Body of pancreas (tissue), 4 donors: ENCODE results near the gene CCDC51. TPM values are rescaled to one million over a fixed set of nuclear protein-coding genes. Genes with fewer than 3 reads are reported as not detected.

Experiments used
- ATAC-seq: fragments of 150-250 bp; one replicate; pipeline ENCODE4 v1.9.1; 2016
- DNase-seq, 4 donors: peaks; one replicate each; pipeline ENCODE4 v3.0.0-alpha.2; 2019
- H3K27ac ChIP-seq, 4 donors: fragments of 200-600 bp; sonication (generic); 1 replicate in 3 of 4; 2 replicates in 1 of 4; pipeline versions ENCODE4 v1.5.1 to v1.6.1; 2016 to 2019; ENCODE audit warnings: mild to moderate bottlenecking in 1 of 4, mixed read lengths in 1 of 4, moderate library complexity in 1 of 4
- H3K27me3 ChIP-seq, 2 donors: fragments of 200-600 bp; sonication (generic); one replicate each; pipeline ENCODE4 v1.6.0; 2016; ENCODE audit warnings: mild to moderate bottlenecking in 1 of 2
- H3K36me3 ChIP-seq, 2 donors: fragments of 200-600 bp; sonication (generic); replicated peaks in 1 of 2; 2 replicates each; pipeline ENCODE4 v1.5.1; 2016; ENCODE audit warnings: low read depth in 2 of 2; ENCODE audit not compliant: insufficient read depth in 1 of 2
- H3K4me1 ChIP-seq: fragments of 200-600 bp; sonication (generic); one replicate; pipeline ENCODE4 v1.6.0; 2016
- H3K4me3 ChIP-seq, 2 donors: fragments of 200-600 bp; sonication (generic); 1 replicate in 1 of 2; 2 replicates in 1 of 2; pipeline ENCODE4 v1.5.1; 2016 to 2019
- H3K9me3 ChIP-seq, 3 donors: fragments of 200-600 bp; sonication (generic); 1 replicate in 2 of 3; 2 replicates in 1 of 3; pipeline ENCODE4 v1.5.1; 2016
- CTCF ChIP-seq, 7 experiments: fragments of 450-650 bp in 4 of 7; fragments of 200-600 bp in 3 of 7; sonication (generic) in 3 of 7; IDR thresholded peaks; one replicate each; pipeline ENCODE4 v1.5.1; 2016 to 2019; ENCODE audit warnings: antibody characterized with exemption in 7 of 7
- POLR2A ChIP-seq, 3 donors: fragments of 450-650 bp; IDR thresholded peaks; one replicate each; pipeline ENCODE4 v1.6.1; 2016; ENCODE audit warnings: antibody characterized with exemption in 3 of 3, mild to moderate bottlenecking in 2 of 3
- WGBS, 2 donors: methylation state at CpG; one replicate each; pipeline ENCODE4 v1.1.5; 2017; 5-methylcytosine and 5-hydroxymethylcytosine counted together
- intact Hi-C: fragments of 100-400 bp; cut with DNase I; formaldehyde crosslinking; loops from one replicate; pipeline ENCODE4 v1.15.1; 2023
- total RNA-seq, 2 donors: library from RNA; depleted of rRNA; stranded (reverse); fragments of >200 nt; gene quantifications; one replicate each; pipeline ENCODE4 v1.1.0, GENCODE V29; 2016

The CCDC51 gene
- total RNA-seq, 2 donors from 2014 or later, result 0.33 to 2.6 TPM

GRCh38 chr3:48394391-48394790 is 45.5 kb downstream of the CCDC51 start:
- Histone ChIP-seq H3K4me1 (peaks cover 12% of the 10 kb centered on the region), H3K27ac (no peak overlapping the region), H3K9me3 (no peaks in the 10 kb centered on the region), H3K36me3 (no peaks in the 10 kb centered on the region), H3K4me3 (no peak overlapping the region), H3K27me3 (no peaks in the 10 kb centered on the region)
- ATAC-seq, result no peak
- intact Hi-C loops, result no loop called here
- no peak for TF ChIP-seq CTCF (IDR thresholded peaks at IDR 0.05)
- TF ChIP-seq POLR2A (IDR thresholded peaks at IDR 0.05), result no peak
- no peak for DNase-seq
- WGBS, 2 donors, result 88% methylated on average over 2 of the region's 2 CpGs

- ATAC-seq (no peak), DNase-seq (no peak)
- Histone ChIP-seq H3K27me3 (no peaks in the 10 kb centered on the region), H3K36me3 (no peaks in the 10 kb centered on the region), H3K27ac (no peak overlapping the region), H3K4me1 (peaks cover 5% of the 10 kb centered on the region), H3K9me3 (no peaks in the 10 kb centered on the region), H3K4me3 (no peak overlapping the region)
- 63 to 64% methylated on average over 2 of the region's 2 CpGs for WGBS, 2 donors
- intact Hi-C loops, result no loop called here
- TF ChIP-seq POLR2A (IDR thresholded peaks at IDR 0.05) (no peak), CTCF (IDR thresholded peaks at IDR 0.05) (no peak)
Measured at GRCh38 chr3:48388966-48389365, 51.0 kb downstream of the CCDC51 start.

- ATAC-seq (no peak), DNase-seq (no peak)
- H3K27ac ChIP-seq, result no peak overlapping the region
- intact Hi-C loops, result no loop called here
- H3K9me3 ChIP-seq, result no peaks in the 10 kb centered on the region
- H3K4me3 ChIP-seq, result no peak overlapping the region
- H3K27me3 ChIP-seq, result no peaks in the 10 kb centered on the region
- no peaks in the 10 kb centered on the region for H3K36me3 ChIP-seq
- H3K4me1 ChIP-seq, result peaks cover 5% of the 10 kb centered on the region
- no peak for TF ChIP-seq CTCF (IDR thresholded peaks at IDR 0.05)
- TF ChIP-seq POLR2A (IDR thresholded peaks at IDR 0.05), result no peak
Measured at GRCh38 chr3:48387634-48388033, 52.3 kb downstream of the CCDC51 start.

Other genes starting within 250 kb of the CCDC51 start
- not detected for gene CAMP, start 216.6 kb downstream of the CCDC51 start, total RNA-seq
- 10 to 100 TPM in 1 of 2 donors, 1 to 10 TPM in 1; 8.6 to 40.9 TPM for gene ZNF589, start 199.0 kb downstream of the CCDC51 start, total RNA-seq
- gene NME6, start 138.8 kb downstream of the CCDC51 start, total RNA-seq, result 10 to 100 TPM; 22.1 to 33.9 TPM
- not detected for gene SPINK8, start 106.5 kb downstream of the CCDC51 start, total RNA-seq
- 10 to 100 TPM in 1 of 2 donors, 1 to 10 TPM in 1; 3.4 to 23.7 TPM for gene FBXW12, start 67.9 kb downstream of the CCDC51 start, total RNA-seq
- 100 to 1,000 TPM; 118 to 311 TPM for gene PLXNB1, start 10.0 kb downstream of the CCDC51 start, total RNA-seq
- gene TMA7, start 138 bp upstream of the CCDC51 start, total RNA-seq, result 100 to 1,000 TPM; 113 to 156 TPM
- 1 to 10 TPM; 2.6 to 4.3 TPM for gene ATRIP, start 6.6 kb upstream of the CCDC51 start, total RNA-seq
- gene SHISA5, start 64.1 kb upstream of the CCDC51 start, total RNA-seq, result 10 to 100 TPM; 46.5 to 48.5 TPM
- 10 to 100 TPM in 1 of 2 donors, 1 to 10 TPM in 1; 8.9 to 11.4 TPM for gene PFKFB4, start 116.7 kb upstream of the CCDC51 start, total RNA-seq
- gene UCN2, start 123.7 kb upstream of the CCDC51 start, total RNA-seq, result not detected
- 1 to 10 TPM in 1 of 2 donors, under 1 TPM in 1; 0.52 to 2.3 TPM for gene COL7A1, start 155.2 kb upstream of the CCDC51 start, total RNA-seq
- 100 to 1,000 TPM in 1 of 2 donors, 10 to 100 TPM in 1; 92.9 to 161 TPM for gene UQCRC1, start 169.5 kb upstream of the CCDC51 start, total RNA-seq
- gene TMEM89, start 181.7 kb upstream of the CCDC51 start, total RNA-seq, result not detected
- gene SLC26A6, start 195.3 kb upstream of the CCDC51 start, total RNA-seq, result 10 to 100 TPM; 17.8 to 35.0 TPM
- gene CELSR3, start 222.8 kb upstream of the CCDC51 start, total RNA-seq, result 1 to 10 TPM in 1 of 2 donors, under 1 TPM in 1; 0.66 to 2.6 TPM
- 10 to 100 TPM; 16.6 to 22.1 TPM for gene NCKIPSD, start 245.8 kb upstream of the CCDC51 start, total RNA-seq